Keratinocyte (primary cell): ENCODE measurements around the gene ANXA1. TPM values are rescaled to one million over a fixed set of nuclear protein-coding genes. Genes with fewer than 3 reads are reported as not detected.

ENCODE experiments used
- DNase-seq: peaks from one replicate; pipeline ENCODE4 v3.0.0-alpha.2; 2011; ENCODE audit warnings: low read depth, missing footprints, low spot score
- FAIRE-seq: peaks from 2 replicates; lab custom pipeline; 2011; peaks lifted over from hg19 to GRCh38; lab: Jason Lieb, UNC
- H2AFZ ChIP-seq: 2 replicates; pipeline ENCODE4 v1.6.0; 2012; ENCODE audit warnings: low read length, control low read depth, inconsistent platforms; ENCODE audit not compliant: control insufficient read depth
- H3K27ac ChIP-seq: 2 replicates; pipeline ENCODE4 v1.5.1; 2011; ENCODE audit warnings: low read length; ENCODE audit not compliant: control insufficient read depth, insufficient read depth
- H3K27me3 ChIP-seq: 3 replicates; pipeline ENCODE4 v1.6.0; 2011; ENCODE audit warnings: low read length; ENCODE audit not compliant: control insufficient read depth, insufficient read depth; ENCODE audit errors: extremely low read depth
- H3K36me3 ChIP-seq, 2 experiments: 2 replicates in 1 of 2; 3 replicates in 1 of 2; pipeline ENCODE4 v1.5.1; 2011; ENCODE audit warnings: low read length in 2 of 2, mild to moderate bottlenecking in 1 of 2; ENCODE audit not compliant: control insufficient read depth in 2 of 2, insufficient read depth in 2 of 2; ENCODE audit errors: extremely low read depth in 1 of 2
- H3K4me1 ChIP-seq: 3 replicates; pipeline ENCODE4 v1.5.1; 2011; ENCODE audit warnings: low read length; ENCODE audit not compliant: control insufficient read depth, insufficient read depth; ENCODE audit errors: extremely low read depth
- H3K4me2 ChIP-seq: 3 replicates; pipeline ENCODE4 v1.6.0; 2011; ENCODE audit warnings: low read depth, low read length; ENCODE audit not compliant: control insufficient read depth, insufficient read depth; ENCODE audit errors: extremely low read depth
- H3K4me3 ChIP-seq, 3 experiments: fragments of 200-600 bp in 1 of 3; sonication (generic) in 1 of 3; 2 replicates in 2 of 3; 3 replicates in 1 of 3; pipeline ENCODE4 v1.5.1; 2011 to 2016; ENCODE audit warnings: low read length in 3 of 3, mild to moderate bottlenecking in 3 of 3, control low read depth in 2 of 3, inconsistent platforms in 1 of 3, low read depth in 1 of 3, mixed read lengths in 1 of 3, mixed run types in 1 of 3, moderate library complexity in 1 of 3; ENCODE audit not compliant: control insufficient read depth in 2 of 3, insufficient read depth in 2 of 3; ENCODE audit errors: extremely low read depth in 1 of 3
- H3K79me2 ChIP-seq: 2 replicates; pipeline ENCODE4 v1.6.0; 2012; ENCODE audit warnings: low read length; ENCODE audit not compliant: control insufficient read depth, insufficient read depth
- H3K9ac ChIP-seq: 3 replicates; pipeline ENCODE4 v1.6.0; 2011; ENCODE audit warnings: low read length; ENCODE audit not compliant: control insufficient read depth, insufficient read depth; ENCODE audit errors: extremely low read depth
- H3K9me1 ChIP-seq: 3 replicates; pipeline ENCODE4 v1.6.0; 2011; ENCODE audit warnings: low read length; ENCODE audit not compliant: control insufficient read depth, insufficient read depth; ENCODE audit errors: extremely low read depth
- H3K9me3 ChIP-seq: 2 replicates; pipeline ENCODE4 v1.5.1; 2012; ENCODE audit warnings: low read depth, low read length; ENCODE audit not compliant: control insufficient read depth
- H4K20me1 ChIP-seq: 3 replicates; pipeline ENCODE4 v1.6.0; 2011; ENCODE audit warnings: low read length; ENCODE audit not compliant: control insufficient read depth, insufficient read depth; ENCODE audit errors: extremely low read depth
- EZH2 ChIP-seq: IDR thresholded peaks from one replicate; pipeline ENCODE4 v1.6.1; 2012; ENCODE audit warnings: inconsistent platforms, mild to moderate bottlenecking, low read length, moderate library complexity
- dilution Hi-C: fragments of 300-500 bp; cut with MboI; formaldehyde crosslinking; loops from one replicate; pipeline ENCODE4 v1.7.0; 2020; ENCODE audit warnings: low sequenced_read_pairs; ENCODE audit not compliant: extremely low pct_ligation_motif_present
- polyA plus RNA-seq, 5 experiments: library from polyadenylated mRNA; depleted of rRNA in 3 of 5; stranded (reverse) in 3 of 5; stranded (forward) in 1 of 5; unstranded in 1 of 5; fragments of >200 nt; gene quantifications; 1 replicate in 1 of 5; 2 replicates in 3 of 5; 3 replicates in 1 of 5; pipeline versions ENCODE4 v1.2.1 to v1.2.3, GENCODE V29; 2011 to 2012; ENCODE audit warnings: missing spikeins in 2 of 5, low read depth in 1 of 5, low replicate concordance in 1 of 5
- TF ChIP-seq, protein P1 (sequence below), 3 experiments: IDR thresholded peaks in 1 of 3; conservative IDR thresholded peaks in 1 of 3; optimal IDR thresholded peaks in 1 of 3; 2 replicates in 2 of 3; 3 replicates in 1 of 3; pipeline versions ENCODE3 to v1.5.1; 2011; ENCODE audit warnings: low read length in 3 of 3, mild to moderate bottlenecking in 3 of 3, moderate library complexity in 2 of 3, control low read depth in 1 of 3, inconsistent platforms in 1 of 3; ENCODE audit not compliant: insufficient read depth in 2 of 3; ENCODE audit errors: extremely low read depth in 1 of 3

The ANXA1 gene
- polyA plus RNA-seq, 1 donor (not counting 4 experiments of a cell fraction or from before 2014, with no cell fraction given) = 1,449 TPM

- H3K9me1 ChIP-seq = no peaks in the 10 kb centered on the region
- no peak overlapping the region for H3K4me2 ChIP-seq
- no peaks in the 10 kb centered on the region for H3K27me3 ChIP-seq
- FAIRE-seq (no peak), DNase-seq (no peak)
- no peaks in the 10 kb centered on the region for H4K20me1 ChIP-seq
- no peak overlapping the region for H3K27ac ChIP-seq
- H3K9me3 ChIP-seq = no peaks in the 10 kb centered on the region
- H3K4me1 ChIP-seq = peaks cover 23% of the 10 kb centered on the region
- TF ChIP-seq EZH2 = no peak
- TF ChIP-seq, protein P1, sequence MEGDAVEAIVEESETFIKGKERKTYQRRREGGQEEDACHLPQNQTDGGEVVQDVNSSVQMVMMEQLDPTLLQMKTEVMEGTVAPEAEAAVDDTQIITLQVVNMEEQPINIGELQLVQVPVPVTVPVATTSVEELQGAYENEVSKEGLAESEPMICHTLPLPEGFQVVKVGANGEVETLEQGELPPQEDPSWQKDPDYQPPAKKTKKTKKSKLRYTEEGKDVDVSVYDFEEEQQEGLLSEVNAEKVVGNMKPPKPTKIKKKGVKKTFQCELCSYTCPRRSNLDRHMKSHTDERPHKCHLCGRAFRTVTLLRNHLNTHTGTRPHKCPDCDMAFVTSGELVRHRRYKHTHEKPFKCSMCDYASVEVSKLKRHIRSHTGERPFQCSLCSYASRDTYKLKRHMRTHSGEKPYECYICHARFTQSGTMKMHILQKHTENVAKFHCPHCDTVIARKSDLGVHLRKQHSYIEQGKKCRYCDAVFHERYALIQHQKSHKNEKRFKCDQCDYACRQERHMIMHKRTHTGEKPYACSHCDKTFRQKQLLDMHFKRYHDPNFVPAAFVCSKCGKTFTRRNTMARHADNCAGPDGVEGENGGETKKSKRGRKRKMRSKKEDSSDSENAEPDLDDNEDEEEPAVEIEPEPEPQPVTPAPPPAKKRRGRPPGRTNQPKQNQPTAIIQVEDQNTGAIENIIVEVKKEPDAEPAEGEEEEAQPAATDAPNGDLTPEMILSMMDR (optimal IDR thresholded peaks at IDR 0.05 in 1 of 3, IDR thresholded peaks at IDR 0.05 in 1 of 3, conservative IDR thresholded peaks at IDR 0.05 in 1 of 3; ENCODE audit: extremely low read depth in 1 of 3, insufficient read depth in 2 of 3, low read length in 3 of 3) = no peak
- no peak overlapping the region for H2AFZ ChIP-seq
- dilution Hi-C loops = no loop called here
- no peak overlapping the region for H3K9ac ChIP-seq
- H3K36me3 ChIP-seq = no peaks in the 10 kb centered on the region
- no peak overlapping the region for H3K4me3 ChIP-seq
- H3K79me2 ChIP-seq = no peaks in the 10 kb centered on the region
These were observed 30.2 kb upstream of the ANXA1 start for GRCh38 chr9:73121375-73121935.

DNA sequence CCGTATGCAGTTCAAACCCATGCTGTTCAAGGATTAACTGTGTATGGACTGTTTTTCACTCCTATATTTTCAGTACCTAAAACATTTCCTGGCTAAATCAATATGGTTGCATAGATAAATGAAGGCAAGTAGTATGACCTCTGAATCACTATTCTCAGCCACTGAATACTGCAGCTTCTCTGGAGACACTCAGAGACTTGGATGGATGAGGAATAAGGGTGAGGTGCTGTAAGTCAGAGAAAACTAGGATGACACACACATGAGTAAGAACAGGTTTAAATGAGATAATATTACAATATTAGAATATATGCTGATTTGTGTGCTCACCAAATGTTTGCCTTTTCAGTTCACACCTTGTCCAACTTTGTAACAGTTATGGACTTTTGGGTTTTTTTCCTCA is 26.0 kb upstream of the ANXA1 start:
- Histone ChIP-seq H3K4me3 (no peak overlapping the region), H3K36me3 (no peaks in the 10 kb centered on the region), H4K20me1 (no peaks in the 10 kb centered on the region), H3K9ac (no peak overlapping the region), H2AFZ (no peak overlapping the region), H3K4me1 (peaks cover 4% of the 10 kb centered on the region), H3K9me3 (no peaks in the 10 kb centered on the region), H3K79me2 (no peaks in the 10 kb centered on the region), H3K27me3 (no peaks in the 10 kb centered on the region), H3K9me1 (no peaks in the 10 kb centered on the region), H3K27ac (peak overlapping the region; percentile 51), H3K4me2 (no peak overlapping the region)
- dilution Hi-C loops = no loop called here
- peak; percentile 64 for DNase-seq
- peak; percentile 71 for FAIRE-seq
- TF ChIP-seq EZH2 = no peak
- TF ChIP-seq, protein P1 (optimal IDR thresholded peaks at IDR 0.05 in 1 of 3, IDR thresholded peaks at IDR 0.05 in 1 of 3, conservative IDR thresholded peaks at IDR 0.05 in 1 of 3; ENCODE audit: extremely low read depth in 1 of 3, insufficient read depth in 2 of 3, low read length in 3 of 3) = no peak
